Progenitor cell of endocrine pancreas (in vitro differentiated cells): ENCODE measurements around the gene CACNG1. TPM values are rescaled to one million over a fixed set of nuclear protein-coding genes. Genes with fewer than 3 reads are reported as not detected.

ENCODE experiments used
- DNase-seq: peaks from one replicate; pipeline ENCODE4 v3.0.0; 2021; ENCODE audit warnings: low spot score; ENCODE audit not compliant: unreplicated experiment
- H3K27ac Mint-ChIP-seq: 2 replicates; pipeline ENCODE4 v1.8.0; 2021; ENCODE audit warnings: mild to moderate bottlenecking, moderate library complexity, mixed read lengths
- H3K27me3 Mint-ChIP-seq: 2 replicates; pipeline ENCODE4 v1.8.0; 2021; ENCODE audit warnings: mixed read lengths
- H3K36me3 Mint-ChIP-seq: 2 replicates; pipeline ENCODE4 v1.8.0; 2022; ENCODE audit warnings: mixed read lengths; ENCODE audit not compliant: insufficient read depth
- H3K4me1 Mint-ChIP-seq: 2 replicates; pipeline ENCODE4 v1.8.0; 2021; ENCODE audit warnings: low read depth, mixed read lengths
- H3K4me3 Mint-ChIP-seq: 2 replicates; pipeline ENCODE4 v1.8.0; 2021; ENCODE audit warnings: low read depth, mild to moderate bottlenecking, moderate library complexity, mixed read lengths
- H3K9me3 Mint-ChIP-seq: 2 replicates; pipeline ENCODE4 v1.8.0; 2021; ENCODE audit warnings: low read depth, mixed read lengths
- CTCF ChIP-seq: fragments of 200-600 bp; sonication (generic); IDR thresholded peaks from one replicate; pipeline ENCODE4 v1.5.0; 2021; ENCODE audit warnings: antibody characterized with exemption, mild to moderate bottlenecking; ENCODE audit not compliant: unreplicated experiment
- total RNA-seq: library from RNA; stranded (reverse); gene quantifications from 2 replicates; pipeline ENCODE4 v1.2.1, GENCODE V29; 2021

The CACNG1 gene
- total RNA-seq, 1 donor from 2014 or later = 0.22 TPM

DNA sequence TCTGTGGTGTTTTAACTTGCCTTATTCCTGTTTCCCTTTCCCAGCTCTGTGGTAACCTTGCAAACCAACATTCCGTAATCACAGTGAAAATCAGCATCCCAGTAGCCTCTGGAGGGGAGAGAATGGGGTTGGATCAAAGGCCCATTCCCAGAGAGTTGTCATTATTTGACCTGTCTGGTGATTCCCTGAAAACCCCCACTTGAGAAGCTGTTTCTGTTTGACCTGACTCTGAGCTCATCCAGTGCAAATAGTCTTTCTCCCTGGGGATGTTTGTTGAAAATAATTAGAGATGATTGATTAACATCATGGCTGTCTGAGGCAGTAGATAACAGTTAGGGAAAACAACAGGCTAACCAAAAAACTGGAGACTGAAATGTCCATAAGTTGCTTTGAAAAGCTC is 3.0 kb downstream of the CACNG1 start:
- Mint-ChIP-seq H3K36me3 (peaks cover 5% of the 10 kb centered on the region), H3K9me3 (peaks cover 17% of the 10 kb centered on the region)
- no peak for TF ChIP-seq CTCF

DNA sequence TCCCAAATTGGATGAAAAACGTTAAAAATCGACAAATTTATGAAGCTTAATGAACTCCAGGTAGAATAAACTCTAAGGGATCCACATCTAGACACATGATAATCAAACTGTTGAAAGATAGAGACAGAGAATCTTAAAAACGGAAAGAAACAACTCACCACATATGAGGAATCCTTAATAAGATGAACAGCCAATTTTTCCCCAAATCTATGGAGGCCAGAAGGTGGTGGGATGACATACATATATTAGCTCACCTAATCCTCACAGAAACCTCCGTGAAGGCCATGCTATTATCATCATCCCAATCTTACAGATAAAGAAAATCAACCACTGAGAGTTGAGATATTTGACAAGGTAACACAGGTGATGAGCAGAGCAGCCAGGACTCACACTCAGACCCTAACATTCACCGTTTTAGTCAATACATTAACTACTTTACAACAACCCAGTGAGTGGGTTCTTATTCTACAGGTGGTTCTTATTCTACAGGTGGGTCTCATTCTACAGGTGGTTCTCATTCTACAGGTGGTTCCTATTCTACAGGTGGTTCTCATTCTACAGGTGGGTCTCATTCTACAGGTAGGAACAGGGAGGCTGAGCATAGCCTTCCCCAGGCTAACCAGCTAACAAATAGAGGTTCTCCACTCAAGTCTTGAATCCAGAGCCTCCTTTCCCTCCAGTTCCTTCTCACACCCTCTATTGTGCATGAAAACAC is 4.8 kb downstream of the CACNG1 start:
- DNase-seq = no peak
- H3K4me3 Mint-ChIP-seq = no peak overlapping the region

More for the DNA sequence above, 3.0 kb downstream of the CACNG1 start:
- H3K27me3 Mint-ChIP-seq = peaks cover 2% of the 10 kb centered on the region
- H3K4me1 Mint-ChIP-seq = peaks cover 16% of the 10 kb centered on the region
- H3K27ac Mint-ChIP-seq = peak overlapping the region; percentile 35
- no peak for DNase-seq
- no peak overlapping the region for H3K4me3 Mint-ChIP-seq

DNA sequence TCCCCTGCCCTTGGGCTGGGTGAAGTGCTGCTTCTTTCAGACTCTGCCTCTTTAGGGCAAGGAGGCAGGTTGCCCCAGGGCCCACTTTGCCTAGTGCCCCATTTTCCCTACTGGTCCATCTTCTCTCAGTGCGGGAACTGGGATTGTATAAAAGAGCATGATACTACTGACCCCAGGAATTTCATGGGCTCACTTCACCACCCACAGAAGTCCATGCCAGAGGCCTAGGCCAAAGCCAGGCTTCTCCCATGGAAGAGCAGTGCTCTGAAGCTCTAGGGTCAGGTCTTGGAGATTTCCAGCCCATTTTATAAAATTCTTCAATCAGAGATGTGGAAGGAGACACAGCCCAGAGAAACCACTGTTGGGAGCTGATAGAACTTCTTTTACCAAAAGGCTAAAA is 5.7 kb downstream of the CACNG1 start:
- peaks cover 17% of the 10 kb centered on the region for H3K9me3 Mint-ChIP-seq
- H3K27me3 Mint-ChIP-seq = peaks cover 5% of the 10 kb centered on the region
- H3K27ac Mint-ChIP-seq = no peak overlapping the region
- no peak overlapping the region for H3K4me3 Mint-ChIP-seq
- no peak for DNase-seq
- H3K4me1 Mint-ChIP-seq = peaks cover 8% of the 10 kb centered on the region
- H3K36me3 Mint-ChIP-seq = peaks cover 5% of the 10 kb centered on the region
- no peak for TF ChIP-seq CTCF

More for the DNA sequence above, 4.8 kb downstream of the CACNG1 start:
- no peaks in the 10 kb centered on the region for H3K27me3 Mint-ChIP-seq
- peaks cover 8% of the 10 kb centered on the region for H3K4me1 Mint-ChIP-seq
- no peak overlapping the region for H3K27ac Mint-ChIP-seq
- peaks cover 5% of the 10 kb centered on the region for H3K36me3 Mint-ChIP-seq
- peaks cover 17% of the 10 kb centered on the region for H3K9me3 Mint-ChIP-seq
- TF ChIP-seq CTCF = no peak

DNA sequence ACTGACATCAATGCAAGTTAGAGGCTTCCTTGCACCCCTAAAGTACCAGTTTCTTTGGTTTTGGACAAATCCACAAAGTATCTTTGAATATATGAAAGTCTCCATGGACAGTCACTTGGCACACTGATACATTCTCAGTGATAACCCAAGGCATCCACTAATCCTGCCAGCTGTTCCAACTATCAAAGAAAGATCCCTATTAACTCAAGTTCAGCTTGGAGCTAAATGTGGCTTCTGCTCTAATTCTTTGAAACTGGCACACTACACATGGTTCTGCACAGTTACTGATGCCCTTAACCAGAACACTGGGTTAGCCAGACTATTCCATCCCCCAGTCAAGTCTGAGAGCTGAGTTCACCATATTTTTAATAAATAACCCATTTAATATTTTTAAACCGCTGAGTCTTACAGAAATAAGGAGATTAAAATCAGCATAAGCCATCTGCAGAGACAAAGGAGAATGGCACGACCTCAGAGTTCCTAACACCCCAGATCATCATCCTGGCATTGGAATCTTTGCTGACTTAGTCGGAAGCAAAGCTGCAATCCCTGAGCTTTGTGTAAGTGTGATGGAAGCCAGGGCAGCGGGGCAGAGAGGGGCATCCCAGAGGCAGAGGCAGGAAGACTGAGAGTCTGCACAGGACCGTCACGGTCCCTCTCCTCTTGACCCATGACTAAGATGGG is 6.3 kb downstream of the CACNG1 start:
- Mint-ChIP-seq H3K9me3 (peaks cover 17% of the 10 kb centered on the region), H3K4me1 (peaks cover 8% of the 10 kb centered on the region), H3K27me3 (peaks cover 5% of the 10 kb centered on the region), H3K4me3 (no peak overlapping the region), H3K27ac (no peak overlapping the region), H3K36me3 (peaks cover 5% of the 10 kb centered on the region)
- DNase-seq = no peak
- TF ChIP-seq CTCF = no peak

DNA sequence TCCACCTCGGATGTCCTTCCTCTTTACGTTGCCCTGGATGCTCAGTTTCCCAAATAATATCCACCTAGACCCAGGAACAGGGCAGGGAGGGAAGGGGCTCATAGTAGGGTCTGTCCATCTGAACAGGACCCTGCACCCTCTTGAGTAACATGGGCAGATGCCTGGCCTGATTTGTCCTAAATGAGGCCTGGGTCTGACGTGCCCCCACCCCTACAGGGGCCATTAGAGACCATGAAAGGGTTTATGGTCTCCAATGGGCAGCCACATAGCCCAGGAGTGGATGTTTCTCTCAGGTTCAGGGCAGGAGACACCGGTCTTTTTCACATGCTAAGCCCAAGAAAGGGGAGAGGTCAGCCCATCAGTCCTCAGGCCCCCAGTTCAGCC is 6.8 kb downstream of the CACNG1 start:
- peaks cover 17% of the 10 kb centered on the region for H3K9me3 Mint-ChIP-seq
- peaks cover 8% of the 10 kb centered on the region for H3K4me1 Mint-ChIP-seq
- H3K36me3 Mint-ChIP-seq = peaks cover 5% of the 10 kb centered on the region
- TF ChIP-seq CTCF = no peak
- H3K27ac Mint-ChIP-seq = no peak overlapping the region
- H3K4me3 Mint-ChIP-seq = no peak overlapping the region
- no peak for DNase-seq
- peaks cover 5% of the 10 kb centered on the region for H3K27me3 Mint-ChIP-seq
